BLaER1 (cell line): Measurements from ENCODE around the gene KCNC3.

Source experiments
- H3K27ac ChIP-seq: shearing (Covaris generic); formaldehyde crosslinking; 2 replicates; pipeline ENCODE4 v1.8.1; 2022
- H3K27me3 ChIP-seq: shearing (Covaris generic); formaldehyde crosslinking; 2 replicates; pipeline ENCODE4 v1.8.1; 2022
- H3K36me3 ChIP-seq: shearing (Covaris generic); formaldehyde crosslinking; 2 replicates; pipeline ENCODE4 v1.8.1; 2022
- H3K4me1 ChIP-seq: shearing (Covaris generic); formaldehyde crosslinking; 2 replicates; pipeline ENCODE4 v1.8.1; 2022
- H3K4me2 ChIP-seq: shearing (Covaris generic); formaldehyde crosslinking; 2 replicates; pipeline ENCODE4 v1.8.1; 2022
- H3K4me3 ChIP-seq: shearing (Covaris generic); formaldehyde crosslinking; 2 replicates; pipeline ENCODE4 v1.8.1; 2022
- H3K9ac ChIP-seq: shearing (Covaris generic); formaldehyde crosslinking; 2 replicates; pipeline ENCODE4 v1.8.1; 2022
- H3K9me3 ChIP-seq: shearing (Covaris generic); formaldehyde crosslinking; 2 replicates; pipeline ENCODE4 v1.8.1; 2022
- H4K20me1 ChIP-seq: shearing (Covaris generic); formaldehyde crosslinking; 2 replicates; pipeline ENCODE4 v1.8.1; 2022
- Cebpa-rat ChIP-seq: shearing (Covaris generic); IDR thresholded peaks from 2 replicates; pipeline ENCODE4 v1.8.1; 2022

The KCNC3 gene

DNA sequence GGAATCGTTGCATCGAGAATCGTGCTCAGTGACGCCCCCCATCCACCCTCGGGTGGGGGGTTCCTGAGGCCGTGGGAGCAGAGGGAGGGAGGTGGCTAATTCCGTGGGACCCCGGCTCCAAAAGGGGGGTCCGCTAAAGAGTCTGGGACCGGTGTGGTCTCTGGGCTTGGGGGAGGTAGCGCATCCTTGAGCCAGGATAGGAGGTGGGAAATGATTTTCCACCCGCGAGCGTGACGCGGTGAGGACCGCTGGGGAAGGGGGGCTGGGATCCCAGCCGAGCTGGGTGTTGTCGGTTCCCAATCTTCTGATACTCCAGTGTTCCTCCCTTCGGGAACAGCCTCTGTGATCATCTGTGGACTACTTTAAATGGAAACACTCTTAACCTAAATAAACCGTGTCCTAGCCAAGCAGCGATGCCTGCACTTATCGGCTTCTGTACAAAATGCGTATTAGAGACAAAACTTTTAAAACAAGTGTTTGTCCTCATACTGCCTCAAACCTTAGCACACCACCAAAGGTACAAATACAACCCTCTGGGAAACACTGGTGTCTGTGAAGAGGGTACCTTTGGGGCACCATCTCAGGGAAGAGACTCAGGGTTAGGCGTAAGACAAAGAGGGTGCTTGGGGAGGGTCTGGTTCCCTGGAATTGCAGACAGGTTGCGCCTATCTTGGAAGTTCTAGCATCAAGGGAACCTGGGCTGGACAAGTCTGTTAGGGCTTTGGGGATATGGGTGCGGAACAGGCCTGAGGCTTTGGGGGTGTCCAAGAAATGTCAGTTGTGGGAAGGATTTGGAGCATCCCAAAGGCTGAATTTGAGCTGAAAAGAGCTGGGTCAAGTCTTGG lies 16.0 kb downstream of the KCNC3 start:
- no peak for TF ChIP-seq Cebpa-rat
- Histone ChIP-seq H3K9me3 (no peaks in the 10 kb centered on the region), H3K4me1 (no peaks in the 10 kb centered on the region), H3K27me3 (peaks cover 99% of the 10 kb centered on the region), H3K36me3 (no peaks in the 10 kb centered on the region), H3K27ac (no peak overlapping the region), H3K9ac (no peak overlapping the region), H3K4me2 (no peak overlapping the region), H3K4me3 (no peak overlapping the region), H4K20me1 (peaks cover 24% of the 10 kb centered on the region; the same call in 1 of the 2 replicates)

DNA sequence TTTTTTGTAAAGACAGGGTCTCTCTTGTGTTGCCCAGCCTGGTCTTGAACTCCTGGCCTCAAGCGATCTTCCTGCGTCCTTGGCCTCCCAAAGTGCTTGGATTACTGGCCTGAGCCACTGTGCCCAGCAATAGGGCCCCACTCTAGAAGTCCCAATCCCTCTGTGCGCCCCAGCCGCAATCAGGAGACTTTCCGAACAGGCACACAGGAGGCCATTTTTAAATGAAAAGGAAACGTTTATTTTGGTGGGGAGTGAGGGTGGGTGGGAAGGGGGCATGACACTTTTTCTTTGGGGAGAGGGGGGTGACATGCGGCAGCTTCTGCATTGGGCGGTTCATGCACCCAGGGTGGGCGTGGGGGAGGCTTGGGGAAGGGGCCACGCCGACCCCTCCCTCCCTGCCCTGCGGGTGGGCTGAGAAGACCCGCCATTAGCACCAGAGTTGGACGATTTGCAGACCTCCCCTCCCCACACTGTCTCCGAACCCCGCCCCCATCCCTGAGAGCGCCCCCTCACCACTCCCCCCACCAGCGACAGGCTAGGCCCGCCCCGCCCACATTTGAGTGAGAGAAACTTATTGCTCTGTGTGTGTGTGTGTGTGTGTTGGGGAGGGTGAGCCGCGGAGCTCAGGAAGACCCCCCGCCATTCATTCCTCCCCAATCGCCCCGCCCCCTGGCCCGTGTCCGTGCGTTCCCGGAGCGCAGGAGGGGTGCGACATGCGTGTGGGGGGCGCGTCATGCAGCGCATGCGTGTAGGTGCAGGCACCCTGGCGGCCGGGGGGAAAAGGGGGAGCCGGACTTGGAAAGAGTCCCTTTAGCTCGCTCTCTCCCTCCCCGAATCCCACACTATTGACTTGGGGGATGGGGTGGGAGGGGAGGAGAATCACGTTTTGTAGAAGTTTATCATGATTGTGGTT lies 17.2 kb downstream of the KCNC3 start:
- Histone ChIP-seq H3K4me1 (no peaks in the 10 kb centered on the region), H3K9ac (no peak overlapping the region), H3K4me2 (no peak overlapping the region), H3K9me3 (no peaks in the 10 kb centered on the region), H3K36me3 (no peaks in the 10 kb centered on the region), H3K27ac (no peak overlapping the region), H4K20me1 (peaks cover 24% of the 10 kb centered on the region; the same call in 1 of the 2 replicates), H3K27me3 (peaks cover 95% of the 10 kb centered on the region), H3K4me3 (no peak overlapping the region)
- TF ChIP-seq Cebpa-rat: no peak

DNA sequence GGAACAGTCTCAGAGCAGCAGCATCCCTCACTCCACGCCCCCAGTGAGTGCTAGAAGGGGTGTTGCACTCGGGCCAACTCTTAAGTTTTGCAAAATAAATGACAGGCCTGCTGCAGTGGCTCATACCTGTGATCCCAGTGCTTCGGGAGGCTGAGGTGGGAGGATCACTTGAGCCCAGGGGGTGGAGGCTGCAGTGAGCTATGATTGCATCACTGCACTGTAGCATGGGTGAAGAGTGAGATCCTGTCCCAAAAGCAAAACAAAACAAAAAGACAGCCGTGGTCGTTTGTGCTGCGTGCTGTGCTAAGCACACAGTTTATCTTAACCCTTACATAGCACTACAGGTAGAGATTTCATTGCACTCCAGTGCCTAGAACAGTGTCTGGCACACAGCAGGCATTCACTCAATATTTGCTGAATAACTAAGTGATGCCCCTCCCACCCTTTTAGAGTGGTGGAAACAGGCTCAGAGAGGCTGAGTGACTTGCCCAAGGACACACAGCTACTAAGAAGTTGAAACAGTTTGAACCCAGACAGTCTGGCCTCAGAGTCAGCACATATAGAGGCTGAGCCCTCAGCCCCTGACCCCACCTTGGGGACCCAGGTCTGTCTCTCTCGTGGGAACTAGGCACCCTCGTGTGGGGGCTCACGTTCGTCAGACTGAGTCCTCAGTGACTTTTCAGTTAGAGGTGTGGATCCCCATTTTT lies 18.3 kb downstream of the KCNC3 start:
- Histone ChIP-seq H3K9ac (no peak overlapping the region), H3K36me3 (no peaks in the 10 kb centered on the region), H3K4me3 (no peak overlapping the region), H4K20me1 (peaks cover 24% of the 10 kb centered on the region; the same call in 1 of the 2 replicates), H3K4me2 (no peak overlapping the region), H3K9me3 (no peaks in the 10 kb centered on the region), H3K4me1 (no peaks in the 10 kb centered on the region), H3K27me3 (peaks cover 84% of the 10 kb centered on the region), H3K27ac (no peak overlapping the region)
- no peak for TF ChIP-seq Cebpa-rat

DNA sequence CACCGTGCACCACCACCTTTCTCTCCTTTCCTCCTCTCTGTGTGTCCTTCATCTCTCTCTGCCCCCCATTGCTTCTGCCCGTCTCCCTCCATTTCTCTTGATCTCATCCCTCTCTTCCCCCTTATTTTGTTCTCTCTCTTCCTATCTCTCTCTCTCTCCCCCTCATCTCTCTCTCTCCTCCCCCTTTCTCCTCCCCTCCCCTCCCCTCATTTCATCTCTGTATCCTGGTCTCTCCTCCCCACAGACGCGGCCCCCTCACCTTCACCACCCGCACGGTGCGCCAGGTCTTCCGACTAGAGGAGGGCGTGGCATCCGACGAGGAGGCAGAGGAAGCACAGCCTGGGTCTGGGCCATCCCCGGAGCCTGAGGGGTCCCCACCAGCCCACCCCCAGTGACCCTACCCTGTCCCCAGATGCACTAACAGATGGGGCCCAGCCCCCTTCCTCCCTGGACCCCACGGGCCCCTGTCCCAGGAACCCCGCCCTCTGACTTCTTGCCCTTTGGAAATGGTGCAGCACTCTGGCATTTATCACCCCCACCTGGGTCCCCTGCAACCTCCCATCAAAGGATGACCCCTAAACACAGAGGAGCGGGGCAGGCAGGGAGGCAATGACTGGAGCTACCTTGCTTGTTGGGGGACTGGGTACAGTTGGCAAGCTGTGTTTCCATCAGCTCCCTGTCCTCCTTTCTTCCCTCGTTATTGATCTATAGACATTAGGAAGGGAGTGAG lies 19.6 kb downstream of the KCNC3 start:
- Histone ChIP-seq H3K4me3 (no peak overlapping the region), H3K4me2 (no peak overlapping the region), H3K9me3 (no peaks in the 10 kb centered on the region), H4K20me1 (peaks cover 24% of the 10 kb centered on the region; the same call in 1 of the 2 replicates), H3K27me3 (peaks cover 70% of the 10 kb centered on the region), H3K4me1 (no peaks in the 10 kb centered on the region), H3K36me3 (no peaks in the 10 kb centered on the region), H3K9ac (no peak overlapping the region), H3K27ac (no peak overlapping the region)
- no peak for TF ChIP-seq Cebpa-rat

DNA sequence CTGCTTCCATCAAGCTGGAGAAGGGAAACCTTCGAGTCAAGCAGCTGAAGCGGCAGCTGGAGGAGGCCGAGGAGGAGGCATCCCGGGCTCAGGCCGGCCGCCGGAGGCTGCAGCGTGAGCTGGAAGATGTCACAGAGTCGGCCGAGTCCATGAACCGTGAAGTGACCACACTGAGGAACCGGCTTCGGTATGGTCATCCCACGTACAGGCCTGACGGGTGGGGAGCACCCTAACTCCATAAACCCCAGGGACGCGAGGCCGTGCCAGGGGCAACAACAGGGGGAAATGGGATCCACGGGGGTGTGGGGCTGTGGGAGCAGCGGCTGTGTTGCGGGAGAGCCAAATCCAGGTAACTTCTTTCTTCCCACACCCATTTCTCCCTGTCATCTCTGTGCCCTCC lies 20.2 kb downstream of the KCNC3 start:
- H3K4me3 ChIP-seq: no peak overlapping the region
- H3K4me2 ChIP-seq: no peak overlapping the region
- no peak for TF ChIP-seq Cebpa-rat
- H3K4me1 ChIP-seq: no peaks in the 10 kb centered on the region
- no peak overlapping the region for H3K27ac ChIP-seq
- no peaks in the 10 kb centered on the region for H3K36me3 ChIP-seq
- no peaks in the 10 kb centered on the region for H3K9me3 ChIP-seq
- H3K9ac ChIP-seq: no peak overlapping the region
- H4K20me1 ChIP-seq: peaks cover 24% of the 10 kb centered on the region; the same call in 1 of the 2 replicates
- H3K27me3 ChIP-seq: peaks cover 65% of the 10 kb centered on the region

DNA sequence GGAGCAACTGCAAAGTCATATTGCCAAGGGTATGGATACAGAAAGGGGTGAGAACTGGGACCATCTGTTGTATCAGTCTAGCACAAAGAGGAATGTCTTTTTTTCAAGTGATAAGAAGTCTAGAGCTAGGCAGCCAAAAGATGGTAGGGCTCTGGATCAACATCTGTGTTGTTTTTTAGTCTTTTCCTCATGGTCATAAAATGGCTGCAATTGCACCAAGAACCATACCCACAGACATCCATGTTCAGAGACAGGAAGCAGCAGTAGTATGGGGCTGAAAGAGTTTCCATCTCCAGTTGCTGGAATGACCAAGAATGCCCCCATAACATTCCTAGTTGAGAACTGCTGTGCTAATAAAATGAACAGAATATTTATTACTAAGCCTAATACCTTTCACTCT lies 25.6 kb downstream of the KCNC3 start:
- no peaks in the 10 kb centered on the region for H3K36me3 ChIP-seq
- TF ChIP-seq Cebpa-rat: no peak
- H3K9ac ChIP-seq: no peak overlapping the region
- no peaks in the 10 kb centered on the region for H3K4me1 ChIP-seq
- H3K27me3 ChIP-seq: peaks cover 12% of the 10 kb centered on the region
- H3K4me2 ChIP-seq: no peak overlapping the region
- no peaks in the 10 kb centered on the region for H4K20me1 ChIP-seq
- no peaks in the 10 kb centered on the region for H3K9me3 ChIP-seq
- no peak overlapping the region for H3K27ac ChIP-seq
- no peak overlapping the region for H3K4me3 ChIP-seq

DNA sequence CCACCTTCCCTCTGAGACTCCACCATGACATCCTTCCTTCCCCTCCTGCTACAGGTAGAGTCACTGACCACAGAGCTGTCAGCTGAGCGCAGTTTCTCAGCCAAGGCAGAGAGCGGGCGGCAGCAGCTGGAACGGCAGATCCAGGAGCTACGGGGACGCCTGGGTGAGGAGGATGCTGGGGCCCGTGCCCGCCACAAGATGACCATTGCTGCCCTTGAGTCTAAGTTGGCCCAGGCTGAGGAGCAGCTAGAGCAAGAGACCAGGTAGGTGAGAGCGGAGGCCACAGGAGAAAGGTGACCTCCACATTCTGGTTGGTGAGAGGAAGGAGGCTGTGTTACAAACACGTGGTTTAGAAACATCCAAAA lies 27.6 kb downstream of the KCNC3 start:
- no peak overlapping the region for H3K4me3 ChIP-seq
- no peak overlapping the region for H3K4me2 ChIP-seq
- no peaks in the 10 kb centered on the region for H3K4me1 ChIP-seq
- no peaks in the 10 kb centered on the region for H4K20me1 ChIP-seq
- no peak overlapping the region for H3K27ac ChIP-seq
- no peak for TF ChIP-seq Cebpa-rat
- H3K9me3 ChIP-seq: no peaks in the 10 kb centered on the region
- H3K27me3 ChIP-seq: no peaks in the 10 kb centered on the region
- H3K9ac ChIP-seq: no peak overlapping the region
- H3K36me3 ChIP-seq: no peaks in the 10 kb centered on the region

DNA sequence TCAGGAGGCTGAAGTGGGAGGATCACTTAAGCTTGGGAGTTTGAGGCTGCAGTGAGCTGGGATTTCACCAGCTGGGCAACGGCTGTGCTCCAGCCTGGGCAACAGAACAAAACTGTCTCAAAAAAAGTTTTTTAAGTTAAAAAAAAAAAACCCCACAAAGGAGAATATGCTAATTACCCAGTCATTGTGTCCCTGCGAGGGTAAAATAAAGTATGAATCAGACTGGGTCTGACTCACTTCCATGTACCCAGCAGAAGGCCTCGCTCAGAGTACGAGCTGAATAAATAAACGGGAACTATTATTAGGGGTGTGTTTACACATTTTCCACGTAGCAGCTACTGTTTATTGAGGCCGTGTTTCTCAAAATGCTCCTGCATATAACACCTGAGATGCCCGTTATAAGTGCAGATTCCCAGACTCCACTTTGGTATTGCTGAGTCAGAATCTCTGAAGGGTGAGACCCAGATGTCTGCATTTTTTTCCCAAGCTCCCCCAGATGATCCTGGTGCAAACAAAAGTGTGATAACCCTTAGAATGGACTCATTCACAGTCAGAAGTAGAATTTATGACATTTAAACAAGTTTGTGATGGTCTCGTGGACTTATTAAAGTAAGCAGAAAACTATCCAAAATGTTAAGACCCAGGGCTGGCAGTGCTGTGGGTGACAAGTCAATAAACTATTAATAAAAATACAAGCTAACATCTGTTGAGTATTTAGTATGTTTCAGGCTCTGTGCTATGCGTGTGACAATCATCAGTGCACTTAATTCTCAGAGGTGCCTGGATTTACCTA lies 28.2 kb downstream of the KCNC3 start:
- no peak overlapping the region for H3K9ac ChIP-seq
- H3K4me1 ChIP-seq: no peaks in the 10 kb centered on the region
- no peak overlapping the region for H3K27ac ChIP-seq
- H4K20me1 ChIP-seq: no peaks in the 10 kb centered on the region
- H3K36me3 ChIP-seq: no peaks in the 10 kb centered on the region
- no peak for TF ChIP-seq Cebpa-rat
- H3K27me3 ChIP-seq: no peaks in the 10 kb centered on the region
- H3K4me3 ChIP-seq: no peak overlapping the region
- no peak overlapping the region for H3K4me2 ChIP-seq
- no peaks in the 10 kb centered on the region for H3K9me3 ChIP-seq
